GM21737 (cell line): ENCODE results near the gene DYNLT1.
"Not testable (repeated sequence)": the region's sequence is repeated elsewhere in the genome, so short reads cannot be mapped to it uniquely, and the experiment has no call there.

Source experiments
- ATAC-seq: cut with Tn5 transposase; IDR thresholded peaks from one replicate; pipeline ENCODE4 v1.9.1; 2021; ENCODE audit warnings: mild to moderate bottlenecking, moderate library complexity; ENCODE audit not compliant: unreplicated experiment

DYNLT1 gene

GRCh38 chr6:158644231-158645063 lies at the start of gene DYNLT1:
Gene DYNLT1, minus strand, starts transcription at chr6:158644743. Its CDS starts 35 bp downstream, at chr6:158644708.
- ATAC-seq, result peak; percentile 58

DNA sequence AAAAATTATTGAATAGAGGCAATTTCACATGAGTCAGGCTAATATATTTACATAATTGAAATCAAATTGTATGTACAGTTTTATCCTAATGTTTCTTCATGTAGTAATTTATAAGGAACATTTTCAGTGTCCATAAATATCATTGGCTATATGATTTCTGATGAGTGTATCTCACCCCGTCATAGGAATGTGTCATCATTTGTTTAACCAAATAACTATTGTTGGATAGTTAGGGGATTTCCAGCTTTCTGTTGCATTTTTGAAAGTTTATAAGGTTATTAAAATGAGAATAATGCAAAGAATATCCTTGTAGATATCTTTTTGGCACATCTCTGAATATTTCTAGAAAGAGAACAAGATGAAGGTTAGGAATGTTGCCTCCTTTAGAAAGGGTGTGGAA lies 44.3 kb upstream of the DYNLT1 start:
- no peak for ATAC-seq

DNA sequence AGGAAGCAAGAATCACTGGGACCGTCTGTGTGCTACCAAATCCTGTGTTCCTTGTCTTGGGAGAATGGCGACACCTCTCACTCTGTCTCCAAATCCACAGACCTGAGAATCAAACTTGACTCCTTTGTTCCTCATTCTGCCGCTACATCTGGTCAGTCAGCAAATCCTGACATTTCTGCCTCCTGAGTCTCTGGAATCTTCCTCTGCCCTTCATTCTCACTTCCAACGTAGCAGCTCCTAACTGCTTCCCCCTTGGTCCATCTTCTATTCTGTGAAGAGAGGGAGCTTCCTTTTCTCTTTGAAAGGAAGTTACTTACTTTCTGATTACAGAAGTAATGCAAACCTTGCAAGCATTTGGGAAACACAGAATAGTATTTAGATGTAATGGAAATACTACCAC lies 43.0 kb upstream of the DYNLT1 start:
- ATAC-seq, result no peak

DNA sequence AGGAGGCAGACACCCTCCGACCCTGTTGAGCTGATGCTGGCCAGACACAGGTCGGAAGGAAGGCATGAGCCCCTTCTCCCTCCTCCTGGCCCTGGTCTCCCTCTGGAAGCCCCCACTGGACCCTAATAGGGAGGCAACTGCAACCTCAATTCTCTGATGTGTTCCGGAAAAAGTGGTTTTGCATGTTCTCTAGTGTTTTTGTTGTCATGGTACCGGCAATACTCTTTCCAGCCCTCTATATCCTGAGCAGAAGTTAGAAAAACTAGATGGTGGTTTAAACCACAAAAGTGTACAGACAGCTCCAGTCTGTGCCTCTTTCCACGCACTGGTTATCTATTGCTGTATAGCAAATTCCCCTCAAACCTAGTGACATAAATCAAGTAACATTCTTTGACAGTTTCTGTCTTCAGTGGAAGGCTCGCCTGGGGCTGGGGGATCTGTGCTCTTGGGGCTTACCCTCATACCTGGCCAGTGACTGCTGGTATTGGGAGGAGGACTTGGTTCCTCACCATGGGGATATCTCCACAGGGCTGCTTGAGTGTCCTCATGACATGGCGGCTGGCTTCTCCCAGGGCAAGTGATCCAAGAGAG lies 42.3 kb upstream of the DYNLT1 start:
- peak; percentile 87 for ATAC-seq

DNA sequence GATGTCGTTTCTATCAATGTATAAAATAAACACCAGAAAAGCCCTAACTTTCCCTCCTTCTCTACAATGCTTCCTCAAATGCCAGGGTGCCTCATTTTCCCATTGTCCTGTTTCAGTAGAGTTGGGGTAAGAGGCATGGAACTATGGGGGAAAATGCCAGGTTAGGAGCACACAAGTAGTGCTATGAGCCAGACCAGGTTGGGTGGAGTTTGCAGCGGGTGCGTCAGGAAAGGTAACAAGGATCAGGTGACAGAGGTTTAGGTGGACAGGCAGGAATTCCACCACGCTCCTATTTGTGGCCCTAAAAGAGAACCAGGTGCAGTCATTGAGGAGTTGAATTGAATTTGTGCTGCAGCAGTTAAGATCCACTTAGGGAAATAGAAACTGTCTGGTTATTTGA lies 41.8 kb upstream of the DYNLT1 start:
- no peak for ATAC-seq

DNA sequence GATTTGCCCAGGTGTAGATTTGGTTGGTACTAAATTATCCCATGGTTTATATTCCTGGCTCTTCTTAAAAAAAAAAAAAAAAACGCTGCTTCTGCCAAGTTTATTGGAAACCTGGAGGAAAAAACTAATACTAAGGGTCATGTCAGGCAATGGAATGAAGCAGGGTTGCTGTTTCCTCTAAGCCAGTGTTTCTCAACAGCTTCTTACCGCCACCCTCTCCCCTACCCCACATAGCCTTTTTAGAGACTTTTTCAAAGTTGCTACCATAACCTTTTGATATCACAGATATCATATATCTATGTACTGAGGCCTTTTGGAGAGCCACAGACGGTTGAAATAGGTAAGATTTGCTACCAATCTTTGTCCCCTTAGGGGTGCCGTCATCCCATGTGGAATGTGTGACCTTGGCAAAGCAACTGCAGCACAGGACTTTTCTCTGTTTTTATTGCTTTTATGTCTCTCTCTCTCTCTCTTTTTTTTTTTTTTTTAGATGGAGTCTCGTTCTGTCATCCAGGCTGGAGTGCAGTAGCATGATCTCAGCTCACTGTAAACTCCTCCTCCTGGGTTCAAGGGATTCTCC lies 40.3 kb upstream of the DYNLT1 start:
- ATAC-seq, result no peak

- no peak for ATAC-seq
Measured at GRCh38 chr6:158684311-158684710, 39.8 kb upstream of the DYNLT1 start.

GRCh38 chr6:158680481-158680880 lies 35.9 kb upstream of the DYNLT1 start:
- no peak for ATAC-seq

GRCh38 chr6:158680015-158680414 lies 35.5 kb upstream of the DYNLT1 start:
- no peak for ATAC-seq

DNA sequence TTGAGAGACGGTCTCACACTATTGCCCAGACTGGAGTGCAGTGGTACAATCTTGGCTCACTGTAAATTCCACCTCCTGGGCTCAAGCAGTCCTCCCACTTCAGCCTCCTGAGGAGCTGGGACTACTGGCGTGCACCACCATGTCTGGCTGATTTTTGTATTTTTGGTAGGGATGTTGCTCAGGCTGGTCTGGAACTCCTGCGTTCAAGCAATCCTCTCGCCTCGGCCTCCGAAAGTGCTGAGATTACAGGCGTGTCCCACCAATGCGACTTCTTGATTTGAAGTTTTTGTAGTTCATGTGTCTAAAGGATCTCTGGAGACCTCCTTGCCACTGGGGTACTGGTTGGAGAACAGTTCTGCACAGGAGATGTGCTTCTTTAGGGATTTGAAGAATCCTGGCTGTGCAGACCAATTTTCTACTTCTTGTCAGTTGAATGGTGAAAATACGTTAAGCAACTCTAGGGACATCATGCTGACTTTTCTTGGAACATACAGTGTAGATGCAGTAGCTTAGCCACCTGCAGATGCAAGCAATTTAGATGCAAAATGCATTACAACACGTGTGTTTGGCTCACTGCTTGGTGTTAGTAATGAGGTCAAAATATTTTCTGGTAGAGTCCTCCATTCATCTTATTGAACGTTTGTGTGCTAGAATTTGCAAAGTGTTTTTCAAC lies 33.5 kb upstream of the DYNLT1 start:
- ATAC-seq, result no peak

DNA sequence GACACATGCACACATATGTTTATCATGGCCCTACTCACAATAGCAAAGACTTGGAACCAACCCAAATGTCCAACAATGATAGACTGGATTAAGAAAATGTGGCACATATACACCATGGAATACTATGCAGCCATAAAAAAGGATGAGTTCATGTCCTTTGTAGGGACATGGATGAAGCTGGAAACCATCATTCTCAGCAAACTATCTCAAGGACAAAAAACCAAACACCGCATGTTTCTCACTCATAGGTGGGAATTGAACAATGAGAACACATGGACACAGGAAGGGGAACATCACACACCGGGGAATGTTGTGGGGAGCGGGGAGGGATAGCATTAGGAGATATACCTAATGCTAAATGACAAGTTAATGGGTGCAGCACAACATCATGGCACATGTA lies 32.6 kb upstream of the DYNLT1 start:
- not testable (repeated sequence) for ATAC-seq

- ATAC-seq, result no peak
Measured at GRCh38 chr6:158674342-158675131, 30.0 kb upstream of the DYNLT1 start.

DNA sequence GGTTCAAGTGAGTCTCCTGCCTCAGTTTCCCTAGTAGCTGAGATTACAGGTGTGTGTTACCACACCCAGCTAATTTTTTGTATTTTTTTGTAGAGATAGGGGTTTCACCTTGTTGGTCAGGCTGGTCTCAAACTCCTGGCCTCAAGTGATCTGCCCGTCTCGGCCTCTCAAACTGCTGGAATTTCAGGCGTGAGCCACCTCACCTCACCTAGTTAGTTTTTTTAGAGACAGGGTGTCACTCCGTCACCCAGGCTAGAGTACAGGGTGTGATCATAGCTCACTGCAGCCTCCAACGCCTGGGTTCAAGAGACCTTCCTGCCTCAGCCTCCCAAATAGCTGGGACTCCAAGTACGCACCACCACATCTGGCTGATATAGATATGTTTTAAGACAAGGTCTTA lies 28.2 kb upstream of the DYNLT1 start:
- no peak for ATAC-seq

DNA sequence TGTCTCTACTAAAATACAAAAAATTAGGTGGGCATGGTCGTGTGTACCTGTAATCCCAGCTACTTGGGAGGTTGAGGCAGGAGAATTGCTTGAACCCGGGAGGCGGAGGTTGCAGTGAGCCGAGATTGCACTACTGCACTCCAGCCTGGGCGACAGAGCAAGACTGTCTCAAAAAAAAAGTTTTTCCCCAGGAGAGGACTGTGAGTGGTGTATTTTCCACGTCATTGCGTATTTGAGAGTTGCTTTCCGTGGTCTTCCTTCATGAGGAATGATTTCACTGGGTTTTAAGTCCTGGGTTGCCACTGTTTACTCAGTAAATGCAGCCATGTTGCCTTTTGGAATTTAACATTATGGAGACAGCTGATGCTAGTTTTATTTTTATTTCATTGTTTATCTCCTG lies 27.6 kb upstream of the DYNLT1 start:
- not testable (repeated sequence) for ATAC-seq

DNA sequence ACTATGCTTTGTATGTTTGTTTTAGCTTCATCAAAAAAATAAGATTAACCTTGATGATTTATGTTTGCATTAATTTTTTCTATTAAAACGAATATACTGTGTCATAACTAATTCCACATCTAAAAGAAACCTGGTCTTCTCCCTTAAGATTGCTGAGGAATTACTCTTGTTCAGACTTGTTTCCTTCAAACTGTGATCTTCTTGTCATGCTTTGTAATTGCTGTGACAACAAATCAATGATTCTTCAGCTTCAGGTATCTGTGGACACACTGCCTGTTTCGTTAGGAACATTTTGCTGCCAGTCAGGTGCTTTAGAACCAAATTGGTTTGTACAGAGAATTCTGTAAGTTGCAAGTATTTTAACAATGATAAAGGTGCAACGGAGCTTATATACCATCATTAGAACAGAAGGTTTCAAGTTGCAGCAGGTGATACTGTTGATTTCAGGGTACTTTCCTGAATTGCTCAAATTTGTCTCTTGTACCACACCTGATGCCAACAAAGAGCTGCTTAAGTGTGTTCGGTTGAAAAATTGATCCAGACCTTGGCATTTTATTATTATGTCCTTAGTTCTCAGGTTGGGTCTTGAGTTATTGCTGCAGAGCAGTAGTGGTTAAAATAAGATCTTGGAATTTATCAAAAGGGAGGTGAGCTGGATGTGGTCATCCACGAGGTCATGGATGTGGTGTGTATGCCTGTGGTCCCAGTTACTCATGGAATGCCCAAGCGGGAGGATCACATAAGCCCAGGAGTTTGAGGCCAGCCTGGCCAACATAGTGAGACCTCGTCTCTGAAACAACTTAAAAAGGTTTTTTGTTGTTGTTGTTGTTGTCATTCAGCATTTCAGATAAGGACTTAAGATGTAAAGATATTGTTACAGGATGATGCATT lies 24.8 kb upstream of the DYNLT1 start:
- ATAC-seq, result no peak

GRCh38 chr6:158668707-158669103 lies 24.2 kb upstream of the DYNLT1 start:
- ATAC-seq, result no peak

- no peak for ATAC-seq
Measured at GRCh38 chr6:158667360-158667981, 22.9 kb upstream of the DYNLT1 start.

DNA sequence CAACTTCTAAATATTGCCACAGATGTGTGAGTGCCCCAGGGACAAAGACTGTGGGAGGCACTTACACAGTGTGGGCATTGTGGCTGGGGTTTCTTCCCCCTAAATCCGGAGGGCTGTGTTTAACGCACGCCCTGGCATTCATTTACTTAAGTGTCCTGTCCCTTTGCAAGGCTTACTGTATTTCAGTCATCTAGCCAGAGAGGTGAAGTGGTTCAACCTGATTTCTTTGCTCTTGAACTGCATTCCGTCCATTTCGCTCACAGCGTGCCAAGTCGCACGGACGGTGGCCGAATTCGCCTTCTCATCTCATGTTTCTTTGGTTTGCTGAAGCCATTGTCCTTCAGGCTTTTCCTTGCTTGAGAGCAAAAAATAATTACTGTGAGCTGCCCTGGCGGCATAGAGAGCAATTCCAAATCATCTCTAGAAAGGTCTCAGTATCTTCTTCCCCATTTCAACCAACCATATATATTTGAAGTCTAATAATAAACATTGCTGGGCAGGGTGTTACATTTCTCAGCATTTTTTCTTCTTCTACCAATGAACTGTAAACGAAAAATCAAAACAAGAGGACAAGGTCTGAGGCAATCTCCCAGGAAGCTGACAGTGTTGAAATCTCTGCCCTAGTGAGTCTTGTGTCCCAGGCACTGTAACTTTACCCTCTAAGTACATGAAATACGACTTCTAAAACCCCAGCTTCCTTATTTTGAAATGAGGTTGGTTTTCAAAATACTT lies 22.3 kb upstream of the DYNLT1 start:
- no peak for ATAC-seq

GRCh38 chr6:158665332-158665731 lies 20.8 kb upstream of the DYNLT1 start:
- no peak for ATAC-seq
